Gastrocnemius medialis (tissue), 4 donors: ENCODE results near the gene SIAH2.

Experiments
- CTCF ChIP-seq, 5 experiments: fragments of 450-650 bp in 3 of 5; fragments of 200-600 bp in 2 of 5; sonication (generic) in 2 of 5; IDR thresholded peaks in 4 of 5; conservative IDR thresholded peaks in 1 of 5; 1 replicate in 4 of 5; 2 replicates in 1 of 5; pipeline ENCODE4 v1.5.1; 2016 to 2019; ENCODE audit warnings: antibody characterized with exemption in 5 of 5, mild to moderate bottlenecking in 3 of 5, moderate library complexity in 3 of 5
- POLR2A ChIP-seq, 2 donors: fragments of 450-650 bp; IDR thresholded peaks; one replicate each; pipeline ENCODE4 v1.6.1; 2017; ENCODE audit warnings: antibody characterized with exemption in 2 of 2, mild to moderate bottlenecking in 2 of 2, moderate library complexity in 2 of 2

- TF ChIP-seq POLR2A (IDR thresholded peaks at IDR 0.05) (no peak), CTCF (IDR thresholded peaks at IDR 0.05 in 4 of 5, conservative IDR thresholded peaks at IDR 0.05 in 1 of 5) (no peak)
Observed at GRCh38 chr3:150737874-150738679, 24.9 kb downstream of the SIAH2 start.
